Central memory CD8-positive, alpha-beta T cell (primary cell): ENCODE measurements around the gene MYO15A.

Experiments used
- ATAC-seq: fragments of 150-1000 bp; cut with Tn5 transposase; replicated peaks from 2 replicates; pipeline ENCODE4 v1.10.0; 2022; ENCODE audit warnings: mild to moderate bottlenecking, moderate FRiP score, moderate number of reproducible peaks; ENCODE audit not compliant: poor library complexity, severe bottlenecking; ENCODE audit errors: extremely low read depth
- DNase-seq, 2 donors: peaks; one replicate each; pipeline ENCODE4 v3.0.0; 2021; ENCODE audit warnings: low spot score in 2 of 2
- H3K27ac Mint-ChIP-seq: one replicate; pipeline ENCODE4 v1.8.0; 2022; ENCODE audit warnings: low read depth, mild to moderate bottlenecking, moderate library complexity, mixed read lengths
- H3K27me3 Mint-ChIP-seq: one replicate; pipeline ENCODE4 v1.8.0; 2022; ENCODE audit warnings: mixed read lengths
- H3K36me3 Mint-ChIP-seq: one replicate; pipeline ENCODE4 v1.8.0; 2022; ENCODE audit warnings: mild to moderate bottlenecking, moderate library complexity, mixed read lengths; ENCODE audit not compliant: insufficient read depth
- H3K4me1 Mint-ChIP-seq: one replicate; pipeline ENCODE4 v1.8.0; 2022; ENCODE audit warnings: mixed read lengths
- H3K4me3 Mint-ChIP-seq: one replicate; pipeline ENCODE4 v1.8.0; 2022; ENCODE audit warnings: mild to moderate bottlenecking, moderate library complexity, mixed read lengths
- H3K9me3 Mint-ChIP-seq: one replicate; pipeline ENCODE4 v1.8.0; 2022; ENCODE audit warnings: mixed read lengths

Gene MYO15A

GRCh38 chr17:18157354-18157985 lies 48.9 kb downstream of the MYO15A start:
- Mint-ChIP-seq H3K27ac (peak overlapping the region; percentile 86), H3K27me3 (no peaks in the 10 kb centered on the region), H3K9me3 (no peaks in the 10 kb centered on the region), H3K36me3 (peaks cover 4% of the 10 kb centered on the region), H3K4me3 (peak overlapping the region; percentile 80), H3K4me1 (peaks cover 22% of the 10 kb centered on the region)
- ATAC-seq, result no peak
- no peak for DNase-seq

GRCh38 chr17:18158022-18158600 lies 49.6 kb downstream of the MYO15A start:
- no peaks in the 10 kb centered on the region for H3K27me3 Mint-ChIP-seq
- ATAC-seq, result peak; percentile 86
- H3K4me3 Mint-ChIP-seq, result peak overlapping the region; percentile 80
- peak overlapping the region; percentile 86 for H3K27ac Mint-ChIP-seq
- H3K36me3 Mint-ChIP-seq, result peaks cover 4% of the 10 kb centered on the region
- H3K9me3 Mint-ChIP-seq, result no peaks in the 10 kb centered on the region
- H3K4me1 Mint-ChIP-seq, result peaks cover 22% of the 10 kb centered on the region
- peak; percentile 89 to 94 for DNase-seq

GRCh38 chr17:18159551-18160120 lies 51.1 kb downstream of the MYO15A start:
- no peaks in the 10 kb centered on the region for H3K27me3 Mint-ChIP-seq
- DNase-seq (no peak), ATAC-seq (no peak)
- H3K4me1 Mint-ChIP-seq, result peaks cover 13% of the 10 kb centered on the region
- H3K36me3 Mint-ChIP-seq, result peaks cover 4% of the 10 kb centered on the region
- no peaks in the 10 kb centered on the region for H3K9me3 Mint-ChIP-seq
- H3K4me3 Mint-ChIP-seq, result peak overlapping the region; percentile 74
- H3K27ac Mint-ChIP-seq, result peak overlapping the region; percentile 80

- H3K4me3 Mint-ChIP-seq, result peak overlapping the region; percentile 22
- H3K4me1 Mint-ChIP-seq, result peaks cover 13% of the 10 kb centered on the region
- peaks cover 4% of the 10 kb centered on the region for H3K36me3 Mint-ChIP-seq
- no peaks in the 10 kb centered on the region for H3K9me3 Mint-ChIP-seq
- ATAC-seq (no peak), DNase-seq (no peak)
- no peak overlapping the region for H3K27ac Mint-ChIP-seq
- no peaks in the 10 kb centered on the region for H3K27me3 Mint-ChIP-seq
These were observed 51.7 kb downstream of the MYO15A start for GRCh38 chr17:18160128-18160856.

- Mint-ChIP-seq H3K36me3 (peaks cover 4% of the 10 kb centered on the region), H3K4me3 (no peak overlapping the region), H3K4me1 (peaks cover 13% of the 10 kb centered on the region), H3K9me3 (no peaks in the 10 kb centered on the region), H3K27ac (no peak overlapping the region), H3K27me3 (no peaks in the 10 kb centered on the region)
- ATAC-seq (no peak), DNase-seq (no peak)
These were observed 52.9 kb downstream of the MYO15A start for GRCh38 chr17:18161207-18162145.

- H3K4me3 Mint-ChIP-seq, result no peak overlapping the region
- no peaks in the 10 kb centered on the region for H3K9me3 Mint-ChIP-seq
- H3K36me3 Mint-ChIP-seq, result no peaks in the 10 kb centered on the region
- H3K27ac Mint-ChIP-seq, result no peak overlapping the region
- no peaks in the 10 kb centered on the region for H3K27me3 Mint-ChIP-seq
- peaks cover 5% of the 10 kb centered on the region for H3K4me1 Mint-ChIP-seq
- DNase-seq, result no peak
- no peak for ATAC-seq
These were observed 55.0 kb downstream of the MYO15A start for GRCh38 chr17:18163547-18163946.

GRCh38 chr17:18166894-18167293 lies 58.3 kb downstream of the MYO15A start:
- H3K36me3 Mint-ChIP-seq, result peaks cover 3% of the 10 kb centered on the region
- DNase-seq, result no peak
- H3K27me3 Mint-ChIP-seq, result no peaks in the 10 kb centered on the region
- no peaks in the 10 kb centered on the region for H3K9me3 Mint-ChIP-seq
- no peak for ATAC-seq
- H3K4me3 Mint-ChIP-seq, result no peak overlapping the region
- H3K27ac Mint-ChIP-seq, result no peak overlapping the region
- no peaks in the 10 kb centered on the region for H3K4me1 Mint-ChIP-seq

- Mint-ChIP-seq H3K36me3 (peaks cover 3% of the 10 kb centered on the region), H3K4me1 (no peaks in the 10 kb centered on the region), H3K27me3 (no peaks in the 10 kb centered on the region), H3K27ac (no peak overlapping the region), H3K4me3 (no peak overlapping the region), H3K9me3 (no peaks in the 10 kb centered on the region)
- ATAC-seq, result no peak
- no peak for DNase-seq
These were observed 58.9 kb downstream of the MYO15A start for GRCh38 chr17:18167421-18167820.

- Mint-ChIP-seq H3K27me3 (no peaks in the 10 kb centered on the region), H3K9me3 (no peaks in the 10 kb centered on the region), H3K4me3 (no peak overlapping the region), H3K4me1 (no peaks in the 10 kb centered on the region), H3K36me3 (peaks cover 3% of the 10 kb centered on the region), H3K27ac (peak overlapping the region; percentile 69)
- no peak for ATAC-seq
- no peak for DNase-seq
These were observed 64.1 kb downstream of the MYO15A start for GRCh38 chr17:18172531-18173278.

- ATAC-seq, result no peak
- no peaks in the 10 kb centered on the region for H3K4me1 Mint-ChIP-seq
- DNase-seq, result no peak
- H3K9me3 Mint-ChIP-seq, result no peaks in the 10 kb centered on the region
- H3K27ac Mint-ChIP-seq, result no peak overlapping the region
- H3K36me3 Mint-ChIP-seq, result peaks cover 6% of the 10 kb centered on the region
- no peak overlapping the region for H3K4me3 Mint-ChIP-seq
- H3K27me3 Mint-ChIP-seq, result no peaks in the 10 kb centered on the region
These were observed 65.2 kb downstream of the MYO15A start for GRCh38 chr17:18173740-18174139.

GRCh38 chr17:18176176-18176575 lies 67.6 kb downstream of the MYO15A start:
- H3K4me1 Mint-ChIP-seq, result no peaks in the 10 kb centered on the region
- H3K27me3 Mint-ChIP-seq, result no peaks in the 10 kb centered on the region
- no peak for DNase-seq
- no peak for ATAC-seq
- no peak overlapping the region for H3K4me3 Mint-ChIP-seq
- H3K27ac Mint-ChIP-seq, result no peak overlapping the region
- no peaks in the 10 kb centered on the region for H3K9me3 Mint-ChIP-seq
- H3K36me3 Mint-ChIP-seq, result peaks cover 5% of the 10 kb centered on the region
